BJ (cell line): ENCODE results near the gene S100B. TPM values are rescaled to one million over a fixed set of nuclear protein-coding genes. Genes with fewer than 3 reads are reported as not detected.

ENCODE experiments used
- CTCF ChIA-PET: fragments of 350-600 bp; formaldehyde crosslinking; extraction: SDS; loops from one replicate; lab custom pipeline; 2021; ENCODE audit warnings: antibody characterized with exemption, inconsistent platforms; lab: Yijun Ruan, JAX
- POLR2A ChIA-PET: fragments of 300-600 bp; sonication (Branson Sonifier 250); formaldehyde crosslinking; extraction: SDS; loops from one replicate; lab custom pipeline; 2021; ENCODE audit warnings: antibody characterized with exemption; lab: Charles Lee
- DNase-seq: peaks from one replicate; pipeline ENCODE4 v3.0.0-alpha.2; 2011; ENCODE audit warnings: low read depth
- H3K27me3 ChIP-seq: 2 replicates; pipeline ENCODE4 v1.6.0; 2011; ENCODE audit warnings: low read length; ENCODE audit not compliant: control insufficient read depth, insufficient read depth
- H3K36me3 ChIP-seq: 2 replicates; pipeline ENCODE4 v1.5.1; 2011; ENCODE audit warnings: low read length; ENCODE audit not compliant: control insufficient read depth, insufficient read depth
- H3K4me3 ChIP-seq: 2 replicates; pipeline ENCODE4 v1.5.1; 2011; ENCODE audit warnings: low read depth, mild to moderate bottlenecking, control low read depth, low read length
- CTCF ChIP-seq: IDR thresholded peaks from 2 replicates; pipeline ENCODE4 v1.5.1; 2011; ENCODE audit warnings: low read depth, mild to moderate bottlenecking, control low read depth, inconsistent platforms, low read length, moderate library complexity; ENCODE audit not compliant: insufficient read depth
- polyA plus RNA-seq: library from polyadenylated mRNA; depleted of rRNA; stranded (reverse); fragments of >200 nt; gene quantifications from 2 replicates; pipeline ENCODE4 v1.2.3, GENCODE V29; 2011

S100B gene
- polyA plus RNA-seq, 1 experiment, result not detected

- Histone ChIP-seq H3K4me3 (no peak overlapping the region), H3K27me3 (peaks cover 3% of the 10 kb centered on the region), H3K36me3 (no peaks in the 10 kb centered on the region)
- no peak for DNase-seq
- no peak for TF ChIP-seq CTCF
- POLR2A ChIA-PET, result no interaction called here
- CTCF ChIA-PET, result interaction anchor here (1.5 kb wide), 1 partner anchor 17 kb away, joined by 4 read pairs; no protein-coding TSS in a partner anchor
Observed at GRCh38 chr21:46604329-46604974, 430 bp downstream of the S100B start.

DNA sequence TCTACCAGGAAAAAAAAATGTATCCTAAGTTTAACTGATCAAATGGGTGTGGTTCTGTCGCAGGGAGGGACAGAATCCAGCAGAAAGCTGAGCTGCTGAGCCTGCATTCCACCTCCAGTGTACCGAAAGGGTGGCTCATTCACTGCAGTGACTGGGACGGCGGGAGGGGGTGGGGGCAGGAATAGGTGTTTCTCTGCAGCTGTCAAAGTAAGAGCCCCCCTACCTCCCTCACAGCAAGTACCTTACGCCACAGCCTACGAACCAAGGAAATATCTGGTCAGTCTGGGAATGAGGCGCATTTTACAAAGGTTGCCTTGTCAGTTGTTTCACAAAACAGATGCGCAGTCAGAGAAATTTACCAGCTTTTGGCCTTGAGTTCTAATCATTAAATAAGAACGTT, 1.7 kb downstream of the S100B start:
- DNase-seq, result no peak
- ChIA-PET POLR2A (no interaction called here), CTCF (no interaction called here)
- TF ChIP-seq CTCF, result no peak
- Histone ChIP-seq H3K4me3 (no peak overlapping the region), H3K36me3 (no peaks in the 10 kb centered on the region), H3K27me3 (no peaks in the 10 kb centered on the region)

DNA sequence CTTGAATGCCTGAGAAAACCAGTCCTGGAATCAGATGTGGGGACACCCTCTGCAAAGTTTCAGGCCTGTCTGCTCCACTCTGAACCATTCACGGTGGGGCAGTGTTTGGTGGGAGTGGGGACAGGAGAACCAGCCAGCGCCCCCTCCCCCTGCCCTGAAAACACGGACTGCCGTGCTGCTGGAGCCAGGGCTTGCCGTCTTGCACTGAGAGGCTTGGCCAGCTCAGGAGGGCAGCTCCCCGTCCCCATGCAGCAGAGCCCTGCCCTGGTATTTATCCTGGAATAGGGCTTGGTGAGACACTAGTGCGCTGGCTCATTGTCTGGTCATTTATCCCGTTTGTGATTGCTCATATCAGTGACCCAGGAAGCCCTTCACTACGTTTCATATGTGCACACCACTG, 3.9 kb downstream of the S100B start:
- POLR2A ChIA-PET, result no interaction called here
- no peak overlapping the region for H3K4me3 ChIP-seq
- H3K27me3 ChIP-seq, result no peaks in the 10 kb centered on the region

GRCh38 chr21:46600305-46600704, 4.6 kb downstream of the S100B start:
- Histone ChIP-seq H3K4me3 (no peak overlapping the region), H3K36me3 (no peaks in the 10 kb centered on the region), H3K27me3 (no peaks in the 10 kb centered on the region)
- no peak for TF ChIP-seq CTCF
- no peak for DNase-seq
- CTCF ChIA-PET, result no interaction called here
- POLR2A ChIA-PET, result no interaction called here

More for the DNA sequence above, 3.9 kb downstream of the S100B start:
- DNase-seq, result no peak
- TF ChIP-seq CTCF, result no peak
- CTCF ChIA-PET, result no interaction called here
- no peaks in the 10 kb centered on the region for H3K36me3 ChIP-seq

- ChIA-PET CTCF (no interaction called here), POLR2A (interaction anchor here (0.9 kb wide), 1 partner anchor 37 kb away, joined by 3 read pairs; the partner anchor contains the start of gene PRMT2)
- Histone ChIP-seq H3K27me3 (no peaks in the 10 kb centered on the region), H3K36me3 (no peaks in the 10 kb centered on the region), H3K4me3 (no peak overlapping the region)
- TF ChIP-seq CTCF, result no peak
- DNase-seq, result peak; percentile 68
Observed at GRCh38 chr21:46598581-46599572, 6.0 kb downstream of the S100B start.
